ENCODE data around the gene AUTS2. TPM values are rescaled to one million over a fixed set of nuclear protein-coding genes. Genes with fewer than 3 reads are reported as not detected.
A peak's percentile ranks its signal among the peaks of the same experiment; 100 is the strongest.

Gene AUTS2
- total RNA-seq, 6 donors from 2014 or later = 38.9 to 151 (median 55.8) TPM

GRCh38 chr7:70066844-70067243, 468.6 kb downstream of the AUTS2 start:
- DNase-seq (no peak), ATAC-seq (ENCODE audit: low FRiP score in 2 of 2) (no peak)
- H3K36me3 ChIP-seq = no peaks in the 10 kb centered on the region
- no peak overlapping the region for H3K27ac ChIP-seq
- TF ChIP-seq POLR2AphosphoS5 (IDR thresholded peaks at IDR 0.05) (no peak), CTCF (IDR thresholded peaks at IDR 0.05) (no peak), EP300 (IDR thresholded peaks at IDR 0.05) (no peak), POLR2A (IDR thresholded peaks at IDR 0.05) (no peak)
- WGBS, 2 donors = 87 to 96% methylated on average over 2 of the region's 2 CpGs
- H3K27me3 ChIP-seq = no peaks in the 10 kb centered on the region
- no peaks in the 10 kb centered on the region for H3K9me3 ChIP-seq
- peaks cover 0 to 6% (median 1%) of the 10 kb centered on the region in 4 donors for H3K4me1 ChIP-seq
- no peak overlapping the region for H3K4me3 ChIP-seq

GRCh38 chr7:70068531-70068930, 470.3 kb downstream of the AUTS2 start:
- H3K27me3 ChIP-seq = no peaks in the 10 kb centered on the region
- H3K9me3 ChIP-seq = no peaks in the 10 kb centered on the region
- 71 to 83% methylated on average over 2 of the region's 2 CpGs for WGBS, 2 donors
- H3K4me3 ChIP-seq = no peak overlapping the region
- ATAC-seq (ENCODE audit: low FRiP score in 2 of 2) = no peak
- TF ChIP-seq POLR2A (IDR thresholded peaks at IDR 0.05) = no peak
- H3K36me3 ChIP-seq = no peaks in the 10 kb centered on the region
- peaks cover 0 to 11% (median 3%) of the 10 kb centered on the region in 4 donors for H3K4me1 ChIP-seq
- H3K27ac ChIP-seq = no peak overlapping the region
- DNase-seq = no peak

- TF ChIP-seq CTCF (IDR thresholded peaks at IDR 0.05) (no peak), EP300 (IDR thresholded peaks at IDR 0.05) (no peak), POLR2A (IDR thresholded peaks at IDR 0.05) (no peak), POLR2AphosphoS5 (IDR thresholded peaks at IDR 0.05) (no peak)
- H3K4me1 ChIP-seq = peaks cover 0 to 11% (median 3%) of the 10 kb centered on the region in 4 donors
- no peak overlapping the region for H3K27ac ChIP-seq
- H3K27me3 ChIP-seq = no peaks in the 10 kb centered on the region
- no peak overlapping the region for H3K4me3 ChIP-seq
- DNase-seq = no peak
- no peak for ATAC-seq (ENCODE audit: low FRiP score in 2 of 2)
- no peaks in the 10 kb centered on the region for H3K9me3 ChIP-seq
- 91 to 93% methylated on average over 2 of the region's 2 CpGs for WGBS, 2 donors
- no peaks in the 10 kb centered on the region for H3K36me3 ChIP-seq
These were observed 471.7 kb downstream of the AUTS2 start for GRCh38 chr7:70069977-70070376.

GRCh38 chr7:70071766-70072165, 473.5 kb downstream of the AUTS2 start:
- 91 to 97% methylated on average over 7 of the region's 7 CpGs for whole genome bisulfite sequencing, 2 donors
- no peak overlapping the region for H3K4me3 ChIP-seq
- peaks cover 0 to 11% (median 3%) of the 10 kb centered on the region in 4 donors for H3K4me1 ChIP-seq
- no peaks in the 10 kb centered on the region for H3K27me3 ChIP-seq
- H3K9me3 ChIP-seq = no peaks in the 10 kb centered on the region
- DNase-seq (no peak), ATAC-seq (ENCODE audit: low FRiP score in 2 of 2) (no peak)
- H3K27ac ChIP-seq = no peak overlapping the region
- TF ChIP-seq POLR2A (IDR thresholded peaks at IDR 0.05) (no peak), EP300 (IDR thresholded peaks at IDR 0.05) (no peak), POLR2AphosphoS5 (IDR thresholded peaks at IDR 0.05) (no peak)
- no peaks in the 10 kb centered on the region for H3K36me3 ChIP-seq

DNA sequence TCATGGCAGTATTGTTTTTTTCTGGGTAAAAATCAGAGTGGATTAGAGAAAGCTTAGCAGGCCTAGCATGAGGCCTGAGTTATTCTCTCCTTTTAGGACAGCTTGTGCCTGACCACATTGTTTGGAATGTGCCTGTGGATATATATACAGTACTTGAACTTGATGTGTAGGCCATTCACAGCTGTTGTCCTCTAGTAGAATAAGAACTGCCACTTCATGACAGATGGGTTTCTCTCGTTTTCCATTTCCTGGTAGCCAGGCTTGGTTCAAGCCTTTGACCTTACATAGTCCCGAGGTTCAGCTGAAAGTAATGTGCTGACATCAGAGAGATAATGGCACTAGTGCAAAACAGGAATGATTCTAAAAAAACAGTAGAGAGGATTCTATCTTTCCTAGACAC, 473.9 kb downstream of the AUTS2 start:
- Histone ChIP-seq H3K4me1 (peaks cover 0 to 11% (median 3%) of the 10 kb centered on the region in 4 donors), H3K9me3 (no peaks in the 10 kb centered on the region), H3K36me3 (no peaks in the 10 kb centered on the region), H3K27ac (no peak overlapping the region), H3K4me3 (no peak overlapping the region), H3K27me3 (no peaks in the 10 kb centered on the region)
- TF ChIP-seq POLR2AphosphoS5 (IDR thresholded peaks at IDR 0.05) (peak; percentile 18 to 25), CTCF (IDR thresholded peaks at IDR 0.05) (no peak), EP300 (IDR thresholded peaks at IDR 0.05) (peak in 1 of 4 donors; percentile 64)
- ATAC-seq (ENCODE audit: low FRiP score in 2 of 2) (peak; percentile 16 to 57), DNase-seq (no peak)
- WGBS, 2 donors = 20 to 22% methylated on average over 2 of the region's 2 CpGs

- Histone ChIP-seq H3K4me3 (no peak overlapping the region), H3K36me3 (no peaks in the 10 kb centered on the region), H3K4me1 (peaks cover 0 to 11% (median 3%) of the 10 kb centered on the region in 4 donors), H3K27ac (no peak overlapping the region), H3K27me3 (no peaks in the 10 kb centered on the region), H3K9me3 (no peaks in the 10 kb centered on the region)
- ATAC-seq (ENCODE audit: low FRiP score in 2 of 2) (no peak), DNase-seq (no peak)
- WGBS, 2 donors = 39 to 80% methylated on average over 1 of the region's 1 CpG
- TF ChIP-seq EP300 (IDR thresholded peaks at IDR 0.05) (no peak), POLR2AphosphoS5 (IDR thresholded peaks at IDR 0.05) (no peak), CTCF (IDR thresholded peaks at IDR 0.05) (no peak), POLR2A (IDR thresholded peaks at IDR 0.05) (no peak)
These were observed 478.1 kb downstream of the AUTS2 start for GRCh38 chr7:70076325-70076724.
